Uterus (tissue), 2 donors: ENCODE results near the gene RGS9.

Source experiments
- CTCF ChIP-seq, 4 experiments: fragments of 200-600 bp in 2 of 4; fragments of 450-650 bp in 2 of 4; sonication (generic) in 2 of 4; IDR thresholded peaks; one replicate each; pipeline ENCODE4 v1.5.1; 2016 to 2019; ENCODE audit warnings: antibody characterized with exemption in 4 of 4, mild to moderate bottlenecking in 2 of 4, moderate library complexity in 1 of 4
- POLR2A ChIP-seq, 2 donors: fragments of 450-650 bp; IDR thresholded peaks; one replicate each; pipeline ENCODE4 v1.6.1; 2016; ENCODE audit warnings: antibody characterized with exemption in 2 of 2, mild to moderate bottlenecking in 1 of 2, moderate library complexity in 1 of 2

DNA sequence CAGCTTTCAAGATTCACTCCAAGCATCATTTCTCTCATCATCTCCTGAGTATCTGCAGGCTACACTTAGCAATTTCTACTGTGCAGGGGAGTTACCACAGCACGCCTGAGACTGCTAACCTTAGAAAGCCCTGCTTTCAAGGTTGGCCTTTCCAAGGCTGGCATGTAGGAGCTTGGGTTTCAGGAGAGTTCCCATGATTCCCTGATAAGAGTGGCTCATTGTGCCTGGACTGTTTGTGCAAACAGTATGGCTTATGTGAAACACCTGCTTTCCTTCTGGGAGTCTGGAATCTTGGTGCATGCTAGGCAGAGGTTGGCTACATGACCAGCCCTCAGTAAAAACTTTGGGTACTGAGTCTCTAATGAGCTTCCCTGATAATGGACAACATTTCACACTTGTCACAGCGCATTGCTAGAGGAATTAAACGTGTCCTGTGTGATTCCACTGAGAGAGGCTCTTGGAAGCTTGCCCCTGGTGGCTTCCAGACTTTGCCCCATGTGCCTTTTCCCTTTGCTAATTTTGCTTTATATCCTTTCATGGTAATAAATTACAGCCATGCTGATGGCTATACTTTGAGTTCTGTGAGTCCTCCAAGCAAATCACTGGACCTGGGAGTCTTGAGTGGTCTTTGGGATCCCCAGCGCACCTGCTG lies 19.7 kb upstream of the RGS9 start:
- TF ChIP-seq CTCF (IDR thresholded peaks at IDR 0.05) (no peak), POLR2A (IDR thresholded peaks at IDR 0.05) (no peak)
